ENCODE data around the gene TNPO3.
"Not testable (repeated sequence)": the region's sequence is repeated elsewhere in the genome, so short reads cannot be mapped to it uniquely, and the experiment has no call there.

The TNPO3 gene

DNA sequence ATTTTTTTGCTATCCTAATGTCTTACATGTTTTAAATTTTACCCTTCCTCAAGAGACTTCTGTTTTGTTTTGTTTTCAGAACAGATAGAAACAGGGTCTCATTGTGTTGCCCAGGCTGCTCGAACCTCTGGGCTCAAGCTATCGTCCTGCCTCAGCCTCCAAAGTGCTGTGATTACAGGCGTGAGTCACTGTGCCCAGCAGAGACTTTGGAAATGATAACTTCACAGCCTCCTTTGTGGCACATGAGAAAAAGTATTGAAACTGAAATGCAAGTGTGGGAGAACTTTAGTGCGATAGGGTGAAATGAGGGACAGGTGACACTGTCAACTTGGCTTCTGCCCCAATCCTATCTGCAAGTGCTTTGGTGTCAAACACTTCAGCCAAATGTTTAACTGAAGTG lies 95.6 kb downstream of the TNPO3 start:
- no peak for DNase-seq

DNA sequence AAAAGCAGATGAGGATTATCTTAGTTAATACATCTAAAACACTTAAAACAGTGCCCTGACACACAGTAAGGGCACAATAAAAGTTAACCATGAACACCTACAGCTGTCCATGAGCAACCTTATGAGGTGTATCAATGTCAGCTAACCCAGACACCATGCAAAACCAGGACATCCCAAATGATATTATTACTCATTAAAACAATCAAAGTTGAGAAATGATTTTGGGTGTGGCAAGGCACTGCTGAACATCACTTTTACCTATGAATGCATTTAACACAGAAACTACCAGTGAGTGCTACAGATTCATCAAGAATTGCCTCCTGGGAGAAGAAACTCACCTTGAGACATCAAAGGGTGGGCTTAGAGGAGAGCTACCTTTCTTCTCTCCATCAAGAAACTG lies 98.9 kb downstream of the TNPO3 start:
- no peak for DNase-seq

DNA sequence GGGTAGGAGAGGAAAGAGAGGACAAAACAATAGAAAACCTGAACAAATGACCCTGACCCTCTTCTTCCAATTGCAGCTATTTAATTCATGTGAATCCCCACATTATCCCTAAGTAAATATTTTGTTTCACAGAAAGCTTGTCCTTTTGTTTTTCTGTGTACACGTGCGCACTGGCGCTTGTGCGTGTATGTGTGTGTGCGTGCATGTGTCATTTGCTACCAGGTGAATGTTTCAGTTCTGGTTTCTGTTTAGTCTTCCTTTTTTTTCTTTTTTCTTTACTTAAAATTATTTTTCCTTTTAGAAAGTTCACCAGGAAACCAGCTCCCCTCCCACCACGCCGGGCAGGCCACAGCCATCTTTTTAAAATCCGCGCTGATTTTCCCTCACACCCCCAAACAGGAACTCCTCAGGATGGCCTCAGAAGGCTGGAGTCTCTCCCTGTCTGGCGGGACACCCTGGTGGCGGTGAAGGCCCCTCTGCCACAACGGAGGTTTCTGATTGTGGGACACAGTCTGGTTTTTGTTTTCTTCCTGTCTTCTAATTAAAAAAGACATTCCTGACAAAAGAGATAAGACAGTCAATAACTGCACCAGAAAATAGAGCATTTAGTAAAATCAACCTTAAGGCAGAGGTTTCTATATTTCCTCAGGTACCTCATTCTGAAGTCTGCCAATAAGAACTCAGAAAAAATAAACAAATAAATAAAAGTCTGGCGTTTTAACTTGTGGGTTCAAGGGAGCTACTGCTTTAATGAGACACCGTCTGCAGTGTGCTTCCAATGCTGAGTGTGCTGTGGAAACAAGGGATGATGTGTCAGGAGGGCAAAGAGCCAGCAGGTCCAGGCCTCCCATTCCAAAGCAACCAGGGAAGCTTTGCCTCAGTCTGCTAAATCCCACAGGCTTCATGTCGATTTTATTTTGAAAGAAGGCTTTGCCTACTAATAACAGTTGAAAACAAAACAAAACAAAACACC lies 99.8 kb downstream of the TNPO3 start:
- no peak for DNase-seq

DNA sequence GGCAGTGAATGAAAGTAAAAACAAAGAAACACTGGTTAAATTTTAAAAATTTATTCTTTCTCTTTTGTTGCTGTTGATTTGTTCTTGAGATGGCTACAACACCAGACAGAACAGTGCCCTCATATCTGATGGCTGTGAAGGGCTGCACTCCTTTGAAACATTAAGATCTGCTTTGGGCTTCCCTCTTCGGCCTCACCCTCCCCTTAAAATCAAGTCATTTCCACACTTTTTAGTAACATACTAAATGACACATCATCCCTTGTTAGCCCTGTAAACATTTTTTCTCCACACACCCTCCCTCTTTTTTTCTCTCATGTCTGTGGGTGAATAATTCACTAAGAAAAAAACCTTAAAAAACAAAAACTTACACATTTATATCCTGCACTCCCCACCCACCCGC lies 100.8 kb downstream of the TNPO3 start:
- no peak for DNase-seq

DNA sequence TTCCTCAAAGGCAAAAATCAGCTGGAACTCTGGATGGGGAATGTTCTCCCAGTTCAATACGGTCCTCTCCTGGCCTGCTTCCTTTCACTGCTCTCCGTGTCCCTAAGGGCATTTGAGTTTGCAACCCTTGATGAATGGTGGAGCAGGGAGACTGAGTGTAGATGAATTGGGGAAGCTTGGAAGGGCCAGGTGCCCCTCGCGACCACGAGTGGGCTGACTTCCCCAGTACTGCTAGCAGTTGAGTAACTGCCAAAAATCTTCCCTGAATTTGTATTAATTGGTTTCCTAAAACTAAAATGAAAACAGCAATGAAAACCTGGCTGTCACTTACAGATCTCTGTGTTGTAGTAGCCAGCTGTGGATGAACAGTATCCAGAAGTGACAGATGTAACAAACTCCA lies 103.6 kb downstream of the TNPO3 start:
- DNase-seq, result peak; percentile 22 to 69 (median 54)

DNA sequence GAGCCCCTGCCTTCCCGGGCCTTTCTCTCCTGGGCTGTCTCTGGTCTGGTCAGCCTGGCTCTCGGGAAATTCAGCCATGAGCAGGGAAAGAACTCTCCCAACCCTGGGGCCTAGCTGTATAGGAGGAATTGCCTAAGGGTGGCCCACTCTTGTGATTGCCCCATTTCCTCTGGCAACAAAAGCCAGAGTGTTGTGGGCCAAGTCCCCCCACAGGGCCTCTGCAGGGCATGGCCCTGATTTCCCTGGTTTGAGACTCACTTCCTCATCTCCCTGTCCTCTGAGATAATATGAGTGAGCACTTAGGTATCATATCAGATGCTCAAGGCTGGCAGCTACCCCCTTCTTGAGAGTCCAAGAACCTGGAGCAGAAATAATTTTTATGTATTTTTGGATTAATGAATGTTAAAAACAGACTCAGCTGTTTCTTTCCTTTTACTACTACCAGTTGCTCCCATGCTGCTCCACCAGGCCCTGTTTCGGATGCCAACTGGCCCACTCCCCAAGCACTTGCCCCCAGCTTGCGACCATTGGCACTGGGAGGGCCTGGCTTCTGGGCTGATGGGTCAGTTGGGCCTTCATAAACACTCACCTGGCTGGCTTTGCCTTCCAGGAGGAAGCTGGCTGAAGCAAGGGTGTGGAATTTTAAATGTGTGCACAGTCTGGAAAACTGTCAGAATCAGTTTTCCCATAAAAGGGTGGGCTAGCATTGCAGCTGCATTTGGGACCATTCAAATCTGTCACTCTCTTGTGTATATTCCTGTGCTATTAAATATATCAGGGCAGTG lies 105.7 kb downstream of the TNPO3 start:
- peak; percentile 68 to 84 (median 81) for DNase-seq

DNA sequence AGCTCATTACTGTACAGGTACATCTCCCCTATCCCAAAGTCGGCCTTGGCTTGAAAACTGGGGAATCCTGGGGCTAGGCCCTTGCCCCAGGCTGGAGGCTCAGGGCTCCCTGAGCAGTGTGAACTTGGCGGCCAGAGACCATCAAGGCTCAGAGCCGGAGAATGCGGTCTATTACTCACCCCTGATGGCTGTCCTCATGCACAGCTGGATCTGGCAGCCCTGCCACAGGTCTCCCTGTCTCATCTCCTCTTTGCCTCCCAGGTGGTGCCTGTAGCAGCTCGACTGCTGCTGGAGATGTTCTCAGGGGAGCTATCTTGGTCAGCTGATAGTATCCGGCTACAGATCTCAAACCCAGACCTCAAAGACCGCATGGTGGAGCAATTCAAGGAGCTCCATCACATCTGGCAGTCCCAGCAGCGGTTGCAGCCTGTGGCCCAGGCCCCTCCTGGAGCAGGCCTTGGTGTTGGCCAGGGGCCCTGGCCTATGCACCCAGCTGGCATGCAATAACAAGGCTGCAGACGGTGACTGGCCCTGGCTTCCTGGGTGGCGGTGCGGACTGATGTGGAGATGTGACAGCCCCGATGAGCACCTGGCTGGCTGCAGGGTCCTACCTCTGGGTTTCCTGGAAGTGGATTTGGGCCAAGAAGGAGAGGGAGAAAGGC lies 106.5 kb downstream of the TNPO3 start:
- peak in 2 of 4 experiments; percentile 1 to 37 for DNase-seq

DNA sequence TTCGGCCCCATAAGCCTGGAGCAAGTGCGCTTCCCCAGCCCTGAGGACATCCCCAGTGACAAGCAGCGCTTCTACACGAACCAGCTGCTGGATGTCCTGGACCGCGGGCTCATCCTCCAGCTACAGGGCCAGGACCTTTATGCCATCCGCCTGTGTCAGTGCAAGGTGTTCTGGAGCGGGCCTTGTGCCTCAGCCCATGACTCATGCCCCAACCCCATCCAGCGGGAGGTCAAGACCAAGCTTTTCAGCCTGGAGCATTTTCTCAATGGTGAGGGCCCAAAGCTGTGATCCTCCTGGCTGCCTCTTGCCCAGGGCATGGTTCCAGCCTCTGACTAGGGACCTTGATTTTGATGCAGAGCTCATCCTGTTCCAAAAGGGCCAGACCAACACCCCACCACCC lies 107.1 kb downstream of the TNPO3 start:
- no peak for DNase-seq

DNA sequence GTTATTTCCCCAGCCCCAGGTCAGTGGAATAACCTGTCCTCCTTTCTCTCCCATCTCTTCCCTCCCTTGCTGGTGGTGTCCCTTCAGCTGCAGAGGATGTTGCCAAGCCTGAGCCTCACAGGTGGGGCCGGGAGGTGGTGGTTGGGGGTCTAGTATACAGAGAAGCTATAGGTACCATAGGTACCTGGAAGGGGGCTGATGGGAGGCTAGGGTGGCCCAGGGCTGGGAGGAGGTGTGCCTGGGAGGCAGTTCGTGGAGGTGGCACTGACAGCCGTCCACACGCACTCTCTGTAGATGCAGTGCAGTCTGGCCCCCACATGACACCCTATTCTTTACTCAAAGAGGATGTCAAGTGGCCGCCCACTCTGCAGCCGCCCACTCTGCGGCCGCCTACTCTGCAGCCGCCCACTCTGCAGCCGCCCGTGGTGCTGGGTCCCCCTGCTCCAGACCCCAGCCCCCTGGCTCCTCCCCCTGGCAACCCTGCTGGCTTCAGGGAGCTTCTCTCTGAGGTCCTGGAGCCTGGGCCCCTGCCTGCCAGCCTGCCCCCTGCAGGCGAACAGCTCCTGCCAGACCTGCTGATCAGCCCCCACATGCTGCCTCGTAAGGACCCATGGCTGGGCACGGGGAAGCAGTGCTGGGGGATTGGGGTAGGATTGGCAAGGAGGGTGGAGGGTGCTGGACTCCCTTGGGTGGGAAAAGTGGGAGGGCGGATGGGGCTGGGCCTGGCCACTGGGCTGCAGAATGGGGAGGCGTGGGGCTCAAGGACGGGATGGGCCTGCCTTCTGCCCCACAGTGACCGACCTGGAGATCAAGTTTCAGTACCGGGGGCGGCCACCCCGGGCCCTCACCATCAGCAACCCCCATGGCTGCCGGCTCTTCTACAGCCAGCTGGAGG lies 107.7 kb downstream of the TNPO3 start:
- DNase-seq, result peak; percentile 16 to 55 (median 32)

DNA sequence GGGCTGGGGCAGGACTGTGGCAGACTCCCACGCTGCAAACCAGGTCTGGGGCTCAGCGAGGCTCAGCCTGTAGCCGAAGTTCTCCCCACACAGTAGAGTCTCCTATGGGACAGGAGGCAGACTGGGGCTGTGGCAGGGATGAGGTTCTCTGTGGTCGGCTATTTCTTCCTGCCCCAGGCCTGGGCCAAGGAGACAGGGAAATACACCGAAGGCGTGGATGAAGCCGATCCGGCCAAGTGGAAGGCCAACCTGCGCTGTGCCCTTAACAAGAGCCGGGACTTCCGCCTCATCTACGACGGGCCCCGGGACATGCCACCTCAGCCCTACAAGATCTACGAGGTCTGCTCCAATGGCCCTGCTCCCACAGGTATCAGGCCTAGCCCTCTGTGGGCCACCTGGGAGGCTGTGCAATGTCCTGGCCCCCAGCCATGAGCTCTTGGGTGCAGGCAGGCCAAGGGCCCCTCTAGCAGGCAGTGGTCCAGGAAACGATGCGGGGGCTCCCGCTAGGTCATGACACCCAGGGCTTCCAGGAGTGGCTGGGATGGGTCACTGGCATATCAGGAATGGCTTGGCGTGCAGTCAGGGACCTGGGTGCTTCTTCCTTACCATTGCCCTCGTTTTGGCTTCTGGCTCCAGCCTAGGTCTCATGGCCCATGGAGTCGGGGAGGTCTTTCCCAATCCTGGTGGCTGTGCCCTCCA lies 109.1 kb downstream of the TNPO3 start:
- no peak for DNase-seq

DNA sequence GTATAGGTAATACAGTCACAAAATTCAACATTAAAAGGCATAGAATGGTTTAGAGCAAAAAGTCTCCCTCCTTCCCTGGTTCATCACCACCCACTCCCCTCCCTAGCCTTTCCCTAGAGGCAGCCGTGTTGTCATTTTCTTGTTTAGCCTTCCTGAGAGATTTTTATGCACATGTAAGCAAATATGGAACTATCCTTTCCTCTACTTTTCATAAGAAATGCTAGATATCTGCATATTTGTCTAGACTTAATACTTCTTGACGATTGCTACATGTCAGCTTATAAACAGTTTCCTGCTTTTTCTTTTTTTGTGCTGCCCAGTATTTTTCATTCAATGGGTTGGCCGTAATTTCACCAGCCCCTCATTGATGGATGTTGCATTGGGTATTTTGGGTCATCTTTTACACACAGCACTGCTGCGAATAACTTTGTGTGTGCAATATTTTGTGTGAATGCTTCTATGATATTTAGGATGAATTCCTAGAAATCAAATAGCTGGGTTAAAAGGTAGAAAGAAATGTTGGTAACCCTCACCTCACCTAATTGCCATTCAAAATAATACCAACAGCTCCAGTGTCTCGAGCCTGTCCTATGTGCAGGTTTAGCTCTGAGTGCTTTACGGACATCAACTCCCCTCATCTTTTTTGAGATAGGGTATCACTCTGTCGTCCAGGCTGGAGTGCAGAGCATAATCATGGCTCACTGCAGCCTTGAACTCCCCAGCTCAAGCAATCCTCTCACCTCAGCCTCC lies 110.2 kb downstream of the TNPO3 start:
- peak in 3 of 4 experiments; percentile 5 to 34 (median 30) for DNase-seq

DNA sequence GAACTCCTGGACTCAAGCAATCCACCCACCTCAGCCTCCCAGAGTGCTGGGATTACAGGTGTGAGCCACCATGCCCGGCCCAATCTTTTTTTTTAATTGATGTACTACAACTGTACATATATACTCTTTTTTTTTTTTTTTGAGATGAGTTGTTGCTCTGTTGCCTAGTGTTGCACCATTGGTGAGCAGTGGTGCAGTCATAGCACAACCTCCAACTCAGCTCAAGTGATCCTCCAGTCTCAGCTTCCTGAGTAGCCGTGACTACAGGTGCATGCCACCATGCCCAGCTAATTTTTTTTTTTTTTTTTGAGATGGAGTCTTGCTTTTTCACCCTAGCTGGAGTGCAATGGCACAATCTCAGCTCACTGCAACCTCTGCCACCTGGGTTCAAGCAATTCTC lies 111.7 kb downstream of the TNPO3 start:
- not testable (repeated sequence) for DNase-seq

DNA sequence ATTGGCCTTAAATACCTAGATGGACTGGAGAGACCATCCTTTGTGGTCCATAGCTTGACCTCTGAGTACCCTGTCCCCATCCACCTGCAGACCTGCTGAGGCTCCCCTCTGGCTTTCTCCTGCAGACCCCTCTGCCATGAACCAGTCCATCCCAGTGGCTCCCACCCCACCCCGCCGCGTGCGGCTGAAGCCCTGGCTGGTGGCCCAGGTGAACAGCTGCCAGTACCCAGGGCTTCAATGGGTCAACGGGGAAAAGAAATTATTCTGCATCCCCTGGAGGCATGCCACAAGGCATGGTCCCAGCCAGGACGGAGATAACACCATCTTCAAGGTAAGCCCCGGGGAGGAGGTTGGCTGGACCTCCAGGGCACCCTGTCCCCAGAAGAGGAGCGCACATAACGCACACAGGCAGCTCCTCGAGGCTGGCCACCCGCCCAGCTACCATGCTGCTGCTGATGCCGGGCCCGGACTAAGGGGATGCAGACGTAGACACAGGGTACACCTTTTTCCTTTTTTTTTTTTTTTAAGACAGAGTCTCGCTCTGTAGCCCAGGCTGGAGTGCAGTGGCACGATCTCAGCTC lies 112.9 kb downstream of the TNPO3 start:
- no peak for DNase-seq

DNA sequence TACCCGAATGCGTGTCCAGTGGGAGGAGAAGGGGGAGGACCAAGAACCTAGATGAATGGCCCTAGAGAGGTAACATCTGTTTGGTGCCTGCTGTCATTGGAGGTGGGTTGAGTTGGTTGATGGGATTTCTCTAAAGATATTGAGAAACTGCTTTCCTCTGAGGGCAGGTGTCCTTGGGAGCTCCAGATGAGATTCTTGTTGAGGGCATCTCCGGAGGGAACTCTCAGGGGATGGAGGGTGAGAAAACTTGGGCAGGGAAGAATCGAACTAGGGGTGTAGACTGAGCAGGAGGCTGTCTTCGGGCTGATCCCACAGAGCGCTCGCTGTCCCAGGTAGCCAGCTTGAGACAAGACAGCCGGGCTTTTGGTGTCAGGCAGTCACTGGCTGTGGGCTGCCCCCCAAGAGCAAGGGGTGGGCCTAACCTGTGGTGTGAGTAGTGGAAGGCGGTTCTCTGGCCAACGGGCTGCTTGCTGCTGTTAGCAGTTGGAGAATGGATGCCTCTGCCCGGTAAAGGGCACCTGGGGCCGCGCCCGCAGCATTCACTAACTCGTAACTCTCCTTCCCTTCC lies 113.5 kb downstream of the TNPO3 start:
- no peak for DNase-seq

DNA sequence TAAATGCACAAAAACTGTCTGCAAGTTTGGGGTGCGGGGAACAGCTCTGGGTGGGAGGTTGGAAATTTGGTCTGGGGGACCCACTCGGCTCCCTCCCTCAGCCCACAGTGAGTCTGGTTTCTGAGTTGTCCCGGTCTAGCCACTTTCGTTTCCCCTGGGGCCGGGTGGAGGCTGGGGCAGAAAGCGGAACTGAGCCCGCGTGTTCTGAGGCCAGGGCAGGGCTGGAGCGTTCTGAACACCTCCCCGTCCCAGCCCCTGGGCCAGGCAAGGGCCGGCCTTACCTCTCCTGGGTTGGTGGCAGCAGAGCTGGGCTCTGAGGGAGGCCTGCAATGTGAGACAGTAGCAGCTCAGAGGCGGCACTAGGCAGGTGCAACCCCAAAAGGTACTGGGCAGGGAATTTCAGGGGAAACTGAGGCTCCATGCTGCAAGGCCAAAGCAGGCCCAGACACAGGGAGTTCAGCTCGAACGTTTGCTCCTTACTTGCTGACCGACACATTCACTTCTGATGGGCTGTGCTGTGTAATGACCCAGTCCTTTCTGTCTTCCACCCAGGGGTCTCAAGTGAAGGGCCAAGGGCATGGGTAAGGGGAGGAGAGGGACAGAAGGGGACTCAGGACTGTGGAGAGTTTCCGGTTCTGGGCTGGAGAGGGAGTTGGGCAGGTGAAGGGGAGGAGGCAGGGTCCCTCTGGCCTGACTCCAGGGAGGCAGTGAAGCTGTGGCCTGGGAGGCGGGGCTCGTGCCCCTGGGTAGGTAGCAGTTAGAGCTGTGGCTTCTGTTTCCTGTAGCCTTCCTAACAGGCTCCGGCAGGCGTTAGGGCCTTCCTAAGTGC lies 114.2 kb downstream of the TNPO3 start:
- DNase-seq, result peak; percentile 88 to 96 (median 94)

DNA sequence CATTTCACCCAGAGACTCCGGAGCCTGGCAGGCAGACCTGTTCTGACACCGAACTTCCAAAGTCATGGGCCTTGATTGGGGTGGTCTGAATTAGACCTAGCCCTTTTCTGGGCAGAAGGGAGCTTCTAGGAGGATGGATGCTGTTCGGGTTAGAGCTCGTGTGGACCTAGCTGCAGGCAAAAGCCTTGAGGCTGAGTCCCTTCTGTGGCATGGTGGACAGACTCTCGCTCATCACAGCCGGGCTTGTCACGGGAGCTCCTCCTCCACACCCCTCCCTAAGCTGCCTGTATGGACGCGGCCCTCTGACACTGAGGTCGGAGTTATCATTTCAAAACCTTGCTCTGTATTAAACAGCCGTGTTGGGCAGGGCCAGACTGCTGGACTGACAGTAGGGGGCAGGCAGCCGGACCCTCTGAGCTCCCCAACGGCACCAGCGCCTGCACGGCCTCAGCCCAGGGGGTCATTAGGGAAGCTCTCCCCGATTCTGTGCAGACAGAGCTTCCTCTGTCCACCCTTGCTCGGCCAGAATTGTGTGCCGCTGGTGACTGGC lies 115.0 kb downstream of the TNPO3 start:
- DNase-seq, result peak; percentile 61 to 85 (median 77)

DNA sequence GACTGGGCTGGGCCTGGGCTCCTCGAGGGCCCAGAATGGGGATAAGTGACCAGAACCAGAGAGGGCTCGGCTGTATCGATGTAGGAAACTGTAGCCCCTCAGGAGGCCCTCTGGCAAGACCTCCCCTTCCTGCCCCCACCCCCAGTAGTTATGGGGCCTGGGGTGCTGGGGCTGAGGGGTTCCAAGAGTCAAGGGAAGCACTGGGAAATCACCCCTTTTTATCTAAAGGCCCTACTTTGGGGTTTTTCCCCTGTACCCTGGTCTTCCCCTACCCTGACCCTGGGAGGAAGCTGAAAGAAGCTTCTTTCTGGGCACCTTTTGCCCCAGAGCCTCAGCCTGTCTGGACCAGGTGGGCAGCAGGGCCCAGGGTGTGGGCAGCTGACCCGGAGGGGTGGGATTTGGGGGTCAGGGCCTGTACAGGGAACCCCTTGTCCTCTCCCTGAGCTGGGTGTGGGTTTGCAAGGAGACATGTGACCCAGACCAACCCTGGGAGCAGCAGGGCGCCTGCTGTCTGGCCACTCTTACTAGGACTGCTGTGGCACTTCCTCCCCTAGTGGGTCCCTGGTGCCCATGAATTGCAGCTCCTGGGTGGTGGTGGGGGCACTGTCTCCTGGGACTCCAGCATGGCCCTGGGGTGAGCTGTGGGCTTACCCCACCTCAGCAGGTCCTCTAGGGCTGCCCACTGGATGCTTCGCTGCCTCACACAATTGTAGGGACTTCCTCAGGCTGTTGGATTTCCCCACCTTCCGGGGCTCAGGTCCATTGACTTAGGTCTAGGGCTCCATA lies 115.6 kb downstream of the TNPO3 start:
- DNase-seq, result peak; percentile 63 to 83 (median 72)

Data from suppressor macrophage (primary cell).